Measurements from ENCODE around the gene PITPNC1. TPM values are rescaled to one million over a fixed set of nuclear protein-coding genes. Genes with fewer than 3 reads are reported as not detected.
"Not testable (repeated sequence)": the region's sequence is repeated elsewhere in the genome, so short reads cannot be mapped to it uniquely, and the experiment has no call there.

The PITPNC1 gene
- total RNA-seq, 1 donor from 2014 or later, result 13.0 TPM

GRCh38 chr17:67577429-67578141 is 200.5 kb downstream of the PITPNC1 start:
- H3K36me3 ChIP-seq (ENCODE audit: control insufficient read depth, insufficient read depth, low read length), result no peaks in the 10 kb centered on the region
- H3K4me3 ChIP-seq (ENCODE audit: low read depth, low read length), result no peak overlapping the region
- DNase-seq (ENCODE audit: low read depth), result no peak
- TF ChIP-seq, protein P1, sequence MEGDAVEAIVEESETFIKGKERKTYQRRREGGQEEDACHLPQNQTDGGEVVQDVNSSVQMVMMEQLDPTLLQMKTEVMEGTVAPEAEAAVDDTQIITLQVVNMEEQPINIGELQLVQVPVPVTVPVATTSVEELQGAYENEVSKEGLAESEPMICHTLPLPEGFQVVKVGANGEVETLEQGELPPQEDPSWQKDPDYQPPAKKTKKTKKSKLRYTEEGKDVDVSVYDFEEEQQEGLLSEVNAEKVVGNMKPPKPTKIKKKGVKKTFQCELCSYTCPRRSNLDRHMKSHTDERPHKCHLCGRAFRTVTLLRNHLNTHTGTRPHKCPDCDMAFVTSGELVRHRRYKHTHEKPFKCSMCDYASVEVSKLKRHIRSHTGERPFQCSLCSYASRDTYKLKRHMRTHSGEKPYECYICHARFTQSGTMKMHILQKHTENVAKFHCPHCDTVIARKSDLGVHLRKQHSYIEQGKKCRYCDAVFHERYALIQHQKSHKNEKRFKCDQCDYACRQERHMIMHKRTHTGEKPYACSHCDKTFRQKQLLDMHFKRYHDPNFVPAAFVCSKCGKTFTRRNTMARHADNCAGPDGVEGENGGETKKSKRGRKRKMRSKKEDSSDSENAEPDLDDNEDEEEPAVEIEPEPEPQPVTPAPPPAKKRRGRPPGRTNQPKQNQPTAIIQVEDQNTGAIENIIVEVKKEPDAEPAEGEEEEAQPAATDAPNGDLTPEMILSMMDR (IDR thresholded peaks at IDR 0.05; ENCODE audit: insufficient read depth, low read length, poor library complexity, severe bottlenecking), result no peak
- no peaks in the 10 kb centered on the region for H3K27me3 ChIP-seq (ENCODE audit: control insufficient read depth, insufficient read depth, low read length)

DNA sequence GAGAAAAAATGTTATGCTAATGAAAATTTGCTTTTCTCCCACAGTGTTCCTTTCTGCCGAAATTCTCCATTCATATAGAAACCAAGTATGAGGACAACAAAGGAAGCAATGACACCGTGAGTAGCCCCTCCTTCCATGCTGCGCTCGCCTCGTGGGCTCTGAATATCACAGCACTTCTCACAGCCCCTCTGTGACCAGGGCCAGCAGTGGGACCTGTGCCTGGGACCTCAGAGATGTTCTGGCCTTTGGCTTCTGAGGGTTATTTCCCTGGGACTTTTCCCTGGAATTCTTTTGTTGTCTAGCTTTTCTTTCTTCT is 201.0 kb downstream of the PITPNC1 start:
- TF ChIP-seq, protein P1 (IDR thresholded peaks at IDR 0.05; ENCODE audit: insufficient read depth, low read length, poor library complexity, severe bottlenecking), result no peak
- Histone ChIP-seq H3K4me3 (ENCODE audit: low read depth, low read length) (no peak overlapping the region), H3K36me3 (ENCODE audit: control insufficient read depth, insufficient read depth, low read length) (no peaks in the 10 kb centered on the region), H3K27me3 (ENCODE audit: control insufficient read depth, insufficient read depth, low read length) (no peaks in the 10 kb centered on the region)
- DNase-seq (ENCODE audit: low read depth), result no peak

- not testable (repeated sequence) for H3K36me3 ChIP-seq (ENCODE audit: control insufficient read depth, insufficient read depth, low read length); H3K4me3 ChIP-seq (ENCODE audit: low read depth, low read length); DNase-seq (ENCODE audit: low read depth); H3K27me3 ChIP-seq (ENCODE audit: control insufficient read depth, insufficient read depth, low read length)
Measured at GRCh38 chr17:67578679-67579405, 201.8 kb downstream of the PITPNC1 start.

GRCh38 chr17:67582673-67583081 is 205.6 kb downstream of the PITPNC1 start:
- H3K27me3 ChIP-seq (ENCODE audit: control insufficient read depth, insufficient read depth, low read length), result no peaks in the 10 kb centered on the region
- TF ChIP-seq, protein P1 (IDR thresholded peaks at IDR 0.05; ENCODE audit: insufficient read depth, low read length, poor library complexity, severe bottlenecking), result no peak
- no peaks in the 10 kb centered on the region for H3K36me3 ChIP-seq (ENCODE audit: control insufficient read depth, insufficient read depth, low read length)
- no peak for DNase-seq (ENCODE audit: low read depth)
- H3K4me3 ChIP-seq (ENCODE audit: low read depth, low read length), result no peak overlapping the region

DNA sequence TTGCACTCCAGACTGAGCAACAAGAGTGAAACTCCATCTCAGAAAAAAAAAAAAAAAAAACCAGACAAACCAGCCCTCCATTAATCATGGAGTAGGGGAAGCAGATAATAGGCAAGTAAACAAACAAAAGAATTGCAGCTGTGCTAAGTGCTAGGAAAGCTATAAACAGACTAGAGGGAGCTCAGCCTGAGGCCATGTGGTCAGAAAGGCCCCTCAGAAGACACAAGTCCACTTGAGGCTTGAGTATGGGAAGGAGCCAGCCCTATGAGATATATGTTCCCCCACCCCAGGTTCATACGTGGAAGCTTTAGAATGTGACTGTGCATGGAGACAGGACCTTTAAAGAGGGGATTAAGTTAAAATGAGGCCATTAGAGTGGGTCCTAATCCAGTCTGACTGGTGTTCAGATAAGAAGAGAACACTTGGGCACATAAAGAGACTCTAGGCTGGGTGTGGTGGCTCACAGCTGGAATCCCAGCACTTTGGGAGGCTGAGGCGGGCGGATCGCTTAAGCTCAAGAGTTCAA is 208.1 kb downstream of the PITPNC1 start:
- no peak for DNase-seq (ENCODE audit: low read depth)
- H3K36me3 ChIP-seq (ENCODE audit: control insufficient read depth, insufficient read depth, low read length), result no peaks in the 10 kb centered on the region
- TF ChIP-seq, protein P1 (IDR thresholded peaks at IDR 0.05; ENCODE audit: insufficient read depth, low read length, poor library complexity, severe bottlenecking), result no peak

DNA sequence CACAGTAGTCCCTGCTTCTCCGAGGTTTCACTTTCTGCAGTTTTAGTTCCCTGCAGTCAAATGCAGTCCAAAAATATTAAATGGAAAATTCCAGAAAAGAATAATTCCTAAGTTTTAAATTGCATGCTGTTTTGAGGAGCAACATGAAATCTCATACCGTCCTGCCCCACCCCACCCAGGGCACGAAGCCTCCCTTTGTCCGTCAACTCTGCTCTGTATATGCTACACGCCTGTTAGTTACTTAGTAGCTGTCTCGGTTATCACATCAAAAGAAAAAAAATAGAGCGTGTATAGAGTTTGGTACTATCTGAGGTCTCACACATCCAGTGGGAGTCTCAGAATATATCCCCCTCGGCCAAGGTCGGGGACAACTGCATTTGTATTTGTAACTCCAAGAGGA is 211.2 kb downstream of the PITPNC1 start:
- Histone ChIP-seq H3K4me3 (ENCODE audit: low read depth, low read length) (no peak overlapping the region), H3K27me3 (ENCODE audit: control insufficient read depth, insufficient read depth, low read length) (no peaks in the 10 kb centered on the region), H3K36me3 (ENCODE audit: control insufficient read depth, insufficient read depth, low read length) (no peaks in the 10 kb centered on the region)
- TF ChIP-seq, protein P1 (IDR thresholded peaks at IDR 0.05; ENCODE audit: insufficient read depth, low read length, poor library complexity, severe bottlenecking), result no peak
- DNase-seq (ENCODE audit: low read depth), result no peak

More for the DNA sequence above, 208.1 kb downstream of the PITPNC1 start:
- H3K4me3 ChIP-seq (ENCODE audit: low read depth, low read length), result no peak overlapping the region
- no peaks in the 10 kb centered on the region for H3K27me3 ChIP-seq (ENCODE audit: control insufficient read depth, insufficient read depth, low read length)

Measured in kidney epithelial cell (primary cell).